ENCODE data around the gene UGT1A6. TPM values are rescaled to one million over a fixed set of nuclear protein-coding genes. Genes with fewer than 3 reads are reported as not detected.
A peak's percentile ranks its signal among the peaks of the same experiment; 100 is the strongest.

The UGT1A6 gene
- total RNA-seq, 5 donors from 2014 or later (not counting 1 experiment from before 2014, with no cell fraction given), result 0.32 TPM; not detected in 4

GRCh38 chr2:233799716-233800115 is 107.0 kb downstream of the UGT1A6 start:
- 49% methylated on average over 3 of the region's 5 CpGs for WGBS (ENCODE audit: insufficient coverage)
- Histone ChIP-seq H3K27me3 (replicated peaks in 1 of 2; ENCODE audit: control insufficient read depth in 2 of 2, extremely low read depth in 1 of 2, insufficient read depth in 2 of 2, low read length in 1 of 2) (peaks cover 0 to 32% of the 10 kb centered on the region in 2 experiments), H3K4me3 (ENCODE audit: control insufficient read depth in 1 of 2, extremely low read depth in 1 of 2, low read length in 1 of 2) (no peak overlapping the region), H3K4me1 (ENCODE audit: control insufficient read depth in 1 of 2, extremely low read depth in 1 of 2, insufficient read depth in 2 of 2, low read length in 2 of 2) (no peaks in the 10 kb centered on the region), H3K27ac (ENCODE audit: low read length) (no peak overlapping the region), H3K9me3 (no peaks in the 10 kb centered on the region), H3K36me3 (ENCODE audit: control insufficient read depth in 2 of 2, extremely low read depth in 1 of 2, insufficient read depth in 1 of 2, low read length in 1 of 2) (no peaks in the 10 kb centered on the region)
- ChIA-PET CTCF (no interaction called here), POLR2A (interaction anchor here in 1 of 2 donors (0.8 kb wide), 1 partner anchor 29 kb away, joined by 3 read pairs; no protein-coding TSS in a partner anchor)
- no peaks in the 10 kb centered on the region for H3K36me3 Mint-ChIP-seq
- H3K4me3 Mint-ChIP-seq, result no peak overlapping the region
- H3K4me1 Mint-ChIP-seq, result no peaks in the 10 kb centered on the region
- ATAC-seq (replicated peaks in 1 of 4) (no peak), DNase-seq (peak in 1 of 35 experiments; percentile 12)
- H3K27me3 Mint-ChIP-seq, result peaks cover 9 to 22% of the 10 kb centered on the region in 2 donors
- H3K9me3 Mint-ChIP-seq, result peaks cover 0 to 5% (median 0%) of the 10 kb centered on the region in 3 donors
- no peak overlapping the region for H3K27ac Mint-ChIP-seq

GRCh38 chr2:233800208-233800607 is 107.5 kb downstream of the UGT1A6 start:
- Mint-ChIP-seq H3K4me3 (no peak overlapping the region), H3K27ac (no peak overlapping the region), H3K27me3 (peaks cover 9 to 22% of the 10 kb centered on the region in 2 donors), H3K4me1 (no peaks in the 10 kb centered on the region), H3K36me3 (no peaks in the 10 kb centered on the region), H3K9me3 (peaks cover 0 to 5% (median 0%) of the 10 kb centered on the region in 3 donors)
- Histone ChIP-seq H3K27me3 (replicated peaks in 1 of 2; ENCODE audit: control insufficient read depth in 2 of 2, extremely low read depth in 1 of 2, insufficient read depth in 2 of 2, low read length in 1 of 2) (peaks cover 0 to 34% of the 10 kb centered on the region in 2 experiments), H3K27ac (ENCODE audit: low read length) (no peak overlapping the region), H3K9me3 (no peaks in the 10 kb centered on the region), H3K36me3 (ENCODE audit: control insufficient read depth in 2 of 2, extremely low read depth in 1 of 2, insufficient read depth in 1 of 2, low read length in 1 of 2) (no peaks in the 10 kb centered on the region), H3K4me1 (ENCODE audit: control insufficient read depth in 1 of 2, extremely low read depth in 1 of 2, insufficient read depth in 2 of 2, low read length in 2 of 2) (no peaks in the 10 kb centered on the region), H3K4me3 (ENCODE audit: control insufficient read depth in 1 of 2, extremely low read depth in 1 of 2, low read length in 1 of 2) (no peak overlapping the region)
- CTCF ChIA-PET, result no interaction called here
- ATAC-seq (replicated peaks in 1 of 4) (no peak), DNase-seq (no peak)
- WGBS (ENCODE audit: insufficient coverage), result 84% methylated on average over 7 of the region's 7 CpGs
- POLR2A ChIA-PET, result no interaction called here

GRCh38 chr2:233801357-233802131 is 108.9 kb downstream of the UGT1A6 start:
- 92% methylated on average over 3 of the region's 9 CpGs for WGBS (ENCODE audit: insufficient coverage)
- H3K27ac ChIP-seq (ENCODE audit: low read length), result no peak overlapping the region
- H3K36me3 ChIP-seq (ENCODE audit: control insufficient read depth in 2 of 2, extremely low read depth in 1 of 2, insufficient read depth in 1 of 2, low read length in 1 of 2), result no peaks in the 10 kb centered on the region
- Mint-ChIP-seq H3K4me3 (no peak overlapping the region), H3K9me3 (peaks cover 0 to 5% (median 0%) of the 10 kb centered on the region in 3 donors), H3K36me3 (no peaks in the 10 kb centered on the region), H3K27ac (no peak overlapping the region), H3K4me1 (no peaks in the 10 kb centered on the region), H3K27me3 (peaks cover 9 to 22% of the 10 kb centered on the region in 2 donors)
- ChIA-PET CTCF (no interaction called here), POLR2A (no interaction called here)
- peak in 1 of 35 experiments; percentile 13 for DNase-seq
- peaks cover 0 to 34% of the 10 kb centered on the region in 2 experiments for H3K27me3 ChIP-seq (replicated peaks in 1 of 2; ENCODE audit: control insufficient read depth in 2 of 2, extremely low read depth in 1 of 2, insufficient read depth in 2 of 2, low read length in 1 of 2)
- no peak overlapping the region for H3K4me3 ChIP-seq (ENCODE audit: control insufficient read depth in 1 of 2, extremely low read depth in 1 of 2, low read length in 1 of 2)
- ATAC-seq (replicated peaks in 1 of 4), result peak in 1 of 4 experiments; percentile 42
- H3K4me1 ChIP-seq (ENCODE audit: control insufficient read depth in 1 of 2, extremely low read depth in 1 of 2, insufficient read depth in 2 of 2, low read length in 2 of 2), result no peaks in the 10 kb centered on the region
- no peaks in the 10 kb centered on the region for H3K9me3 ChIP-seq

- Histone ChIP-seq H3K36me3 (ENCODE audit: control insufficient read depth in 2 of 2, extremely low read depth in 1 of 2, insufficient read depth in 1 of 2, low read length in 1 of 2) (no peaks in the 10 kb centered on the region), H3K9me3 (no peaks in the 10 kb centered on the region), H3K27me3 (replicated peaks in 1 of 2; ENCODE audit: control insufficient read depth in 2 of 2, extremely low read depth in 1 of 2, insufficient read depth in 2 of 2, low read length in 1 of 2) (peaks cover 0 to 36% of the 10 kb centered on the region in 2 experiments), H3K4me1 (ENCODE audit: control insufficient read depth in 1 of 2, extremely low read depth in 1 of 2, insufficient read depth in 2 of 2, low read length in 2 of 2) (no peaks in the 10 kb centered on the region), H3K27ac (ENCODE audit: low read length) (no peak overlapping the region), H3K4me3 (ENCODE audit: control insufficient read depth in 1 of 2, extremely low read depth in 1 of 2, low read length in 1 of 2) (no peak overlapping the region)
- Mint-ChIP-seq H3K4me3 (no peak overlapping the region), H3K9me3 (peaks cover 0 to 5% (median 0%) of the 10 kb centered on the region in 3 donors), H3K36me3 (no peaks in the 10 kb centered on the region), H3K4me1 (no peaks in the 10 kb centered on the region), H3K27ac (no peak overlapping the region), H3K27me3 (peaks cover 9 to 22% of the 10 kb centered on the region in 2 donors)
- ATAC-seq (replicated peaks in 1 of 4), result no peak
- CTCF ChIA-PET, result no interaction called here
- WGBS (ENCODE audit: insufficient coverage), result no CpG with 5 or more reads among the region's 3 CpGs
- POLR2A ChIA-PET, result no interaction called here
- peak in 1 of 35 experiments; percentile 9 for DNase-seq
Observed at GRCh38 chr2:233802132-233802815, 109.6 kb downstream of the UGT1A6 start.

GRCh38 chr2:233803292-233803911 is 110.7 kb downstream of the UGT1A6 start:
- Histone ChIP-seq H3K9me3 (no peaks in the 10 kb centered on the region), H3K4me1 (ENCODE audit: control insufficient read depth in 1 of 2, extremely low read depth in 1 of 2, insufficient read depth in 2 of 2, low read length in 2 of 2) (no peaks in the 10 kb centered on the region), H3K27ac (ENCODE audit: low read length) (no peak overlapping the region), H3K4me3 (ENCODE audit: control insufficient read depth in 1 of 2, extremely low read depth in 1 of 2, low read length in 1 of 2) (no peak overlapping the region), H3K27me3 (replicated peaks in 1 of 2; ENCODE audit: control insufficient read depth in 2 of 2, extremely low read depth in 1 of 2, insufficient read depth in 2 of 2, low read length in 1 of 2) (peaks cover 0 to 47% of the 10 kb centered on the region in 2 experiments), H3K36me3 (ENCODE audit: control insufficient read depth in 2 of 2, extremely low read depth in 1 of 2, insufficient read depth in 1 of 2, low read length in 1 of 2) (no peaks in the 10 kb centered on the region)
- peaks cover 9 to 20% of the 10 kb centered on the region in 2 donors for H3K27me3 Mint-ChIP-seq
- H3K36me3 Mint-ChIP-seq, result no peaks in the 10 kb centered on the region
- no peaks in the 10 kb centered on the region for H3K4me1 Mint-ChIP-seq
- ChIA-PET CTCF (no interaction called here), POLR2A (no interaction called here)
- DNase-seq (no peak), ATAC-seq (replicated peaks in 1 of 4) (no peak)
- H3K9me3 Mint-ChIP-seq, result peaks cover 0 to 5% (median 0%) of the 10 kb centered on the region in 3 donors
- no peak overlapping the region for H3K4me3 Mint-ChIP-seq
- 83% methylated on average over 1 of the region's 2 CpGs for WGBS (ENCODE audit: insufficient coverage)
- no peak overlapping the region for H3K27ac Mint-ChIP-seq

- H3K9me3 Mint-ChIP-seq, result peaks cover 0 to 5% (median 0%) of the 10 kb centered on the region in 3 donors
- H3K27me3 ChIP-seq (replicated peaks in 1 of 2; ENCODE audit: control insufficient read depth in 2 of 2, extremely low read depth in 1 of 2, insufficient read depth in 2 of 2, low read length in 1 of 2), result peaks cover 0 to 48% of the 10 kb centered on the region in 2 experiments
- no peaks in the 10 kb centered on the region for H3K36me3 ChIP-seq (ENCODE audit: control insufficient read depth in 2 of 2, extremely low read depth in 1 of 2, insufficient read depth in 1 of 2, low read length in 1 of 2)
- no peak overlapping the region for H3K27ac ChIP-seq (ENCODE audit: low read length)
- no peak overlapping the region for H3K27ac Mint-ChIP-seq
- CTCF ChIA-PET, result no interaction called here
- POLR2A ChIA-PET, result no interaction called here
- no peaks in the 10 kb centered on the region for H3K4me1 ChIP-seq (ENCODE audit: control insufficient read depth in 1 of 2, extremely low read depth in 1 of 2, insufficient read depth in 2 of 2, low read length in 2 of 2)
- ATAC-seq (replicated peaks in 1 of 4) (no peak), DNase-seq (peak in 1 of 35 experiments; percentile 0)
- no peak overlapping the region for H3K4me3 ChIP-seq (ENCODE audit: control insufficient read depth in 1 of 2, extremely low read depth in 1 of 2, low read length in 1 of 2)
- H3K36me3 Mint-ChIP-seq, result no peaks in the 10 kb centered on the region
- no peak overlapping the region for H3K4me3 Mint-ChIP-seq
- no peaks in the 10 kb centered on the region for H3K4me1 Mint-ChIP-seq
- no peaks in the 10 kb centered on the region for H3K9me3 ChIP-seq
- H3K27me3 Mint-ChIP-seq, result peaks cover 9 to 24% of the 10 kb centered on the region in 2 donors
- WGBS (ENCODE audit: insufficient coverage), result 61% methylated on average over 8 of the region's 8 CpGs
Observed at GRCh38 chr2:233803994-233804393, 111.3 kb downstream of the UGT1A6 start.

Data from T-cell (primary cell).